Stimulated activated naive CD4-positive, alpha-beta T cell treated with Interleukin-2 at 50 U/mL for 16 hours (primary cell): ENCODE results near the gene TNS3.

Experiments
- DNase-seq: peaks from one replicate; lab custom pipeline; 2025; lab: John Stamatoyannopoulos, UW

Gene TNS3

GRCh38 chr7:47226696-47227095 lies 355.2 kb downstream of the TNS3 start:
- DNase-seq = no peak

- no peak for DNase-seq
Measured at GRCh38 chr7:47225387-47226131, 356.4 kb downstream of the TNS3 start.
